ENCODE data around the gene PCDHA1. TPM values are rescaled to one million over a fixed set of nuclear protein-coding genes. Genes with fewer than 3 reads are reported as not detected.

Gene PCDHA1
- total and polyA plus RNA-seq, 2 of the 13 experiments (the other 11 are each of a cell fraction or from before 2014, with no cell fraction given), result not detected

DNA sequence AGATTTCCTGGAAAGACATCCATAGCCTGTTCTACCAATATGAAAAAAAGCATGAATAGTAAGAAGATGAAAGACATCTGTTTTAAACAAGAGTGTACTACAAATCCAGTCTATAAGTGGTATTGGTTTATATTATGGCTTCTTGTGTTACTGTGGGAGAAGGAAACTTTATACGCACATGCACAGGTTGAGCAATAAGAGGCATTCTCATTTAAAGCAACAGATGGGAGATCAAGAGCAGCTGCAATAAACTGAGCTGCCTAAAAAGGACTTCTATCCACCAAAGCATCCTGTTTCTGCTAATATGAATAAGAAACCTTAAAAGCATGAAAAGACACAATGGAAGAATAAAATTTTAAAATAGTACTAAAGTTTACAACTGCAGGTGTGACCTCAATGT is 256.6 kb downstream of the PCDHA1 start:
- no peak for ATAC-seq
- TF ChIP-seq ZNF550 (CRISPR knock-in tag; IDR thresholded peaks at IDR 0.05; ENCODE audit: borderline replicate concordance), result no peak
- TF ChIP-seq ZNF317 (CRISPR knock-in tag; IDR thresholded peaks at IDR 0.05), result no peak
- TF ChIP-seq ZC3H4 (CRISPR knock-in tag; IDR thresholded peaks at IDR 0.05; ENCODE audit: borderline replicate concordance), result no peak
- TF ChIP-seq ZNF768 (CRISPR knock-in tag; IDR thresholded peaks at IDR 0.05), result no peak
- no peak for TF ChIP-seq CBX1 (IDR thresholded peaks at IDR 0.05; ENCODE audit: low read depth)
- TF ChIP-seq, protein P1, sequence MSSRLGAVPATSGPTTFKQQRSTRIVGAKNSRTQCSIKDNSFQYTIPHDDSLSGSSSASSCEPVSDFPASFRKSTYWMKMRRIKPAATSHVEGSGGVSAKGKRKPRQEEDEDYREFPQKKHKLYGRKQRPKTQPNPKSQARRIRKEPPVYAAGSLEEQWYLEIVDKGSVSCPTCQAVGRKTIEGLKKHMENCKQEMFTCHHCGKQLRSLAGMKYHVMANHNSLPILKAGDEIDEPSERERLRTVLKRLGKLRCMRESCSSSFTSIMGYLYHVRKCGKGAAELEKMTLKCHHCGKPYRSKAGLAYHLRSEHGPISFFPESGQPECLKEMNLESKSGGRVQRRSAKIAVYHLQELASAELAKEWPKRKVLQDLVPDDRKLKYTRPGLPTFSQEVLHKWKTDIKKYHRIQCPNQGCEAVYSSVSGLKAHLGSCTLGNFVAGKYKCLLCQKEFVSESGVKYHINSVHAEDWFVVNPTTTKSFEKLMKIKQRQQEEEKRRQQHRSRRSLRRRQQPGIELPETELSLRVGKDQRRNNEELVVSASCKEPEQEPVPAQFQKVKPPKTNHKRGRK (CRISPR knock-in tag; IDR thresholded peaks at IDR 0.05), result no peak
- no peak for TF ChIP-seq ZBTB26 (CRISPR knock-in tag; IDR thresholded peaks at IDR 0.05; ENCODE audit: borderline replicate concordance)
- TF ChIP-seq NONO (IDR thresholded peaks at IDR 0.05), result no peak
- no peak for TF ChIP-seq NONO (CRISPR knock-in tag; conservative IDR thresholded peaks at IDR 0.05)
- no peak for TF ChIP-seq HOXA9 (CRISPR knock-in tag; IDR thresholded peaks at IDR 0.05; ENCODE audit: borderline replicate concordance)
- no peak for TF ChIP-seq HDAC6 (IDR thresholded peaks at IDR 0.05; ENCODE audit: low read depth, low read length)
- no peak for TF ChIP-seq ZNF234 (CRISPR knock-in tag; conservative IDR thresholded peaks at IDR 0.05)
- TF ChIP-seq NBN (conservative IDR thresholded peaks at IDR 0.05), result no peak
- TF ChIP-seq SOX6 (IDR thresholded peaks at IDR 0.05), result no peak
- TF ChIP-seq SOX6 (CRISPR knock-in tag; IDR thresholded peaks at IDR 0.05), result no peak
- no peak for TF ChIP-seq ZNF530 (CRISPR knock-in tag; IDR thresholded peaks at IDR 0.05; ENCODE audit: low read depth)
- TF ChIP-seq TAF1 (CRISPR knock-in tag; IDR thresholded peaks at IDR 0.05), result no peak
- no peak for TF ChIP-seq YEATS2 (CRISPR knock-in tag; IDR thresholded peaks at IDR 0.05; ENCODE audit: borderline replicate concordance)
- TF ChIP-seq PCBP1 (IDR thresholded peaks at IDR 0.05; ENCODE audit: borderline replicate concordance, low read depth, low read length), result no peak
- no peak for TF ChIP-seq CCDC6 (CRISPR knock-in tag; IDR thresholded peaks at IDR 0.05)
- TF ChIP-seq, protein P2, sequence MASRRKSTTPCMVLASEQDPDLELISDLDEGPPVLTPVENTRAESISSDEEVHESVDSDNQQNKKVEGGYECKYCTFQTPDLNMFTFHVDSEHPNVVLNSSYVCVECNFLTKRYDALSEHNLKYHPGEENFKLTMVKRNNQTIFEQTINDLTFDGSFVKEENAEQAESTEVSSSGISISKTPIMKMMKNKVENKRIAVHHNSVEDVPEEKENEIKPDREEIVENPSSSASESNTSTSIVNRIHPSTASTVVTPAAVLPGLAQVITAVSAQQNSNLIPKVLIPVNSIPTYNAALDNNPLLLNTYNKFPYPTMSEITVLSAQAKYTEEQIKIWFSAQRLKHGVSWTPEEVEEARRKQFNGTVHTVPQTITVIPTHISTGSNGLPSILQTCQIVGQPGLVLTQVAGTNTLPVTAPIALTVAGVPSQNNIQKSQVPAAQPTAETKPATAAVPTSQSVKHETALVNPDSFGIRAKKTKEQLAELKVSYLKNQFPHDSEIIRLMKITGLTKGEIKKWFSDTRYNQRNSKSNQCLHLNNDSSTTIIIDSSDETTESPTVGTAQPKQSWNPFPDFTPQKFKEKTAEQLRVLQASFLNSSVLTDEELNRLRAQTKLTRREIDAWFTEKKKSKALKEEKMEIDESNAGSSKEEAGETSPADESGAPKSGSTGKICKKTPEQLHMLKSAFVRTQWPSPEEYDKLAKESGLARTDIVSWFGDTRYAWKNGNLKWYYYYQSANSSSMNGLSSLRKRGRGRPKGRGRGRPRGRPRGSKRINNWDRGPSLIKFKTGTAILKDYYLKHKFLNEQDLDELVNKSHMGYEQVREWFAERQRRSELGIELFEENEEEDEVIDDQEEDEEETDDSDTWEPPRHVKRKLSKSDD (CRISPR knock-in tag; IDR thresholded peaks at IDR 0.05; ENCODE audit: low read depth), result no peak

More for the DNA sequence above, 256.6 kb downstream of the PCDHA1 start:
- no peaks in the 10 kb centered on the region for H3K79me2 ChIP-seq (ENCODE audit: insufficient read depth, low read length)
- no peaks in the 10 kb centered on the region for H3K27me3 ChIP-seq (ENCODE audit: control insufficient read depth in 1 of 2, insufficient read depth in 2 of 2, low read length in 2 of 2)
- no peaks in the 10 kb centered on the region for H3K4me1 ChIP-seq (ENCODE audit: insufficient read depth, low read length)
- CTCF ChIA-PET (ENCODE audit: low intra/inter-chr PET ratio, low total read pairs), result interaction anchor here (3.3 to 4.3 kb wide), 2 partner anchors 173 to 202 kb away, joined by 34 to 37 read pairs; partner anchors contain the start of genes PCDHA11 and PCDHA8
- 0 out of 2 replicates have a peak, but pooled peaks cover 7% of the 10 kb centered on the region for H3K9me3 ChIP-seq (ENCODE audit: low read length)
- H3K4me2 ChIP-seq (ENCODE audit: low read depth, low read length), result no peak overlapping the region
- in situ Hi-C loops (cut with HindIII; ENCODE audit: extremely low pct_ligation_motif_present, low pct_unique_long_range_greater_than_20kb) (loop anchor here (5.0 kb wide), 1 partner anchor 175 kb away; the partner anchor contains the start of gene PCDHA11), intact Hi-C loops (cut with micrococcal nuclease; ENCODE audit: unreplicated experiment) (no loop called here)
- FAIRE-seq (no peak), DNase-seq (ENCODE audit: low spot score) (no peak)
- no peak overlapping the region for H3K9ac ChIP-seq (ENCODE audit: insufficient read depth, low read depth, low read length)
- no TSS peak for BruUV-seq (replicated peaks)
- no peak overlapping the region for H3K27ac ChIP-seq (ENCODE audit: extremely low read length, insufficient read depth, low read length)
- no peaks in the 10 kb centered on the region for H4K20me1 ChIP-seq (ENCODE audit: insufficient read depth, low read length)
- WGBS (ENCODE audit: low lambda C conversion rate), result 0% methylated on average over 1 of the region's 1 CpG
- no peaks in the 10 kb centered on the region for H3K36me3 ChIP-seq (replicated peaks in 1 of 2; ENCODE audit: control insufficient read depth in 1 of 2, insufficient read depth in 2 of 2, low read length in 2 of 2)
- POLR2A ChIA-PET, result interaction anchor here (0.6 kb wide), 1 partner anchor 278 kb away, joined by 3 read pairs; the partner anchor contains the start of gene TAF7
- H2AFZ ChIP-seq (ENCODE audit: low read length), result no peak overlapping the region
- no peak overlapping the region for H3K4me3 ChIP-seq (replicated peaks in 1 of 3; ENCODE audit: insufficient read depth in 1 of 3, low read depth in 2 of 3, low read length in 3 of 3)
